Glomerular visceral epithelial cell (primary cell): ENCODE data around the gene AQP3.
A peak's percentile ranks its signal among the peaks of the same experiment; 100 is the strongest.
"Not testable (repeated sequence)": the region's sequence is repeated elsewhere in the genome, so short reads cannot be mapped to it uniquely, and the experiment has no call there.

Experiments used
- DNase-seq: peaks from one replicate; pipeline ENCODE4 v3.0.0-alpha.2; 2016; ENCODE audit errors: extremely low spot score

AQP3 gene

DNA sequence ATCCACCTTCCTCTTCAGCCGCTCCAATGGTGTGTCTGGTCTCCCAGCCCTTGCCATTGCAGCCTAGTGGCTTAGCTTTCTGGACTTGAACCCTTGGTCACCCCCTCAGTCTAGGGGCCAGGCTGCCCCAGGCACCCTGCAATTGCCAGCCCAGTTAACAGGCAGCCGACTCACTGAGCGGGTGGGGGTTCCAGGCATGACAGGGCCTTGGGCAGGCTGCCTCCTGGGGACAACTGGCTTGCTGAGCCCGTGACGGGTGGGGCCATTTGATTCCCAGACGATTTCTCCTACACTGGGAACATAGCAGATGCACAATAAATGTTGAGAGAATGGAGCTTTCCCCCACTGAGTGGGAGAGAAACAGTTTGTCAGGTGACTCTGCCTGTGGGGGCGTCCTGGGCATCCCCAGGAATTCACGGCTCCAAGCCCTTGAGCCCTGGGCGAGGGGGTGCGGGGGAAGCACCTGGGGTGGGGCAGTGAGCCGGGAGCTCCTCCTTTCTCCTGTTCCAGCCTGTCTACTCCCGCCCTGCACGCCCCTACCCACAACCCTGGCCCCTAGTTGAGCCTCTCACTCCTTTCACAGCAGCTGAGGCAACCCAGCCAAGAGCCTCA, 32.4 kb downstream of the AQP3 start:
- no peak for DNase-seq

- no peak for DNase-seq
These were observed 33.1 kb downstream of the AQP3 start for GRCh38 chr9:33414268-33414667.

GRCh38 chr9:33408087-33408486, 39.3 kb downstream of the AQP3 start:
- no peak for DNase-seq

- DNase-seq = no peak
These were observed 40.3 kb downstream of the AQP3 start for GRCh38 chr9:33407061-33407460.

DNA sequence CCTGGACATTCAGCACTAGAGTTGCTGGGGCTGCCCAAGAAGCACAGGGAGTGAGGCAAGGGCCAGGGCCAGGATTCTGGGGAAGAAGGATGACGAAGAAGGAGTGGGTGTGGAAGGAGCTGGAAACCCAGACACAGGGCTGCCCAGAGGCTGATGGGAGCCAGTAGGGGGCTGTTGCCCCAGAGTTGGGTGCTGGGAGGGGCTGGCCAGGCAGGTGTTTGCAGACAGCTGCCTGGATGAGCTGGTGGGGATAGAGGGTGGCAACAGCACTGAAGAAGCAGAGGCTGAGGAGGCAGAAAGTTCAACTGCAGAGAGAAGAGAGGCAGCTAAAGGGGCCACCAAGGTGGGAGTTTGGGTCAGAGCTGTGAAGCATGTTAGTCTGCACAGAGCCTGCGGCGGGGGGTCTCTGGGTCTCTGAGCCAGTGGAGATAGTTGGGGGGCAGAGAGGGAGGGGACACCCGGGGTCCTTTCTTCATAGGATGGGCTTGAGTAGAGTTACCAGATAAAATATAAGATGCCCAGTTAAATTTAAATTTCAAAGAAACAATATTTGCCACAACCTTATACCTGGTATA, 42.5 kb downstream of the AQP3 start:
- no peak for DNase-seq

GRCh38 chr9:33403941-33404787, 43.2 kb downstream of the AQP3 start:
- DNase-seq = no peak

DNA sequence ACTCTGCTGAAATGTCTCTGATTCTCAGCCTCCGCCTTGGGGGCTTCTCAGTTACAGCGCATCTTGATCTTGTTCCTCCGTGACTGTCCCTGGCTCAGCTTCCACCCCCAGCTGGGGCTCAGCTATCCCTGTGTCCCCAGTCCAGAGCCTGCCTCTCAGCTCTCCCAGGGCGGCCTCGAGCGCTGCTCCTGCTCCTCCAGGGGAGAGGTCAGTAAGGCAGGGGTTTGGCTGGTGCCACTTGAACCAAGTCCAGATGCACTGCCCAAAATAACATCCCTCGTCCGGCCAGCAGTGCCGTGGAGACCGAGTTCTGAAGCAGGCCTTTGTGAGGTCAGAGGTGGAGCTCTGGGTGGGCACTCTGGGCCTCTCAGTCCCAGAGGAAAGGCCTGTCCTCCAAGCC, 45.0 kb downstream of the AQP3 start, which contains the start of gene AQP7:
Gene AQP7, minus strand, starts transcription at position 198 of the 400 bp plus-strand sequence. CDS start 1,306 bp downstream, outside the sequence.
- not testable (repeated sequence) for DNase-seq

GRCh38 chr9:33401809-33402208, 45.6 kb downstream of the AQP3 start:
- not testable (repeated sequence) for DNase-seq

GRCh38 chr9:33399047-33399446, 48.3 kb downstream of the AQP3 start:
- DNase-seq = not testable (repeated sequence)

DNA sequence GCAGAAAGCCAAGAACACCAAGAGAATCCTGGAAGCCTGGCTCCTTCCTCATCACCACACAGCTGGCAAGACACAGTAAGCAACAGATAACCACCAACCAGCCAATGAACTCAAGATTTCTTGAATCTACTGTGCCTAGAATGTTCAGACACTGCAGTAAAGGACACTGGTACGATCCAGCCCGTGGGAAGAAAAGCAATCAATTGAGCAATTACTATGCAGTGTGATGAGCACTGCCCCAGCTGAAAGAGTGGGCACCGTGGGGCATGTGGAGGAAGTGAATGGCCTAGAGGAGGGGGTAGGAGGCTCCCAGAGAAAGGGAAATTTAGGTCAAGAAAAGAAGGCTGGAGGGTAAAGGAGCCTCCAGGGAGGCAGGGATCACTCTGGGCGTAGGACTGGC, 49.6 kb downstream of the AQP3 start:
- DNase-seq = not testable (repeated sequence)

GRCh38 chr9:33395159-33395879, 52.1 kb downstream of the AQP3 start:
- peak; percentile 20 for DNase-seq

DNA sequence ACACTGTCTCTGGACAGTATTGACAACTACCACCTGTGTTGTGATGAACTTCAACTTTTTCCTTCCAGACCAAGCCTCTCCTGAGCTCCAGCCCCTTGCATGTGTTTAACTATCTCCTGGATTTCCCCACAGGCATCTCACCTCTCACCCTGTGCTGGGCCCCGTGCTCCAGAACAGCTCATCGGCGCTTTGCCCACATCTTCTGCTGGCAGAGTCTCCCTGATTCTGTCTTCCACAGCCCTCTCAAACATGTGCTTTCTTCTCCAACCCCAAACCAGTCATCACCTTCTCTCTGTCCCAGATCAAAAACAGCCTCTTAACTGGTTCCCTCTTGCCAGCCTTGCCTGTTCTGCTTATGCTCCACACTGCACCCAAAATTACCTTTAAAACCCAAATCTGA, 53.4 kb downstream of the AQP3 start:
- not testable (repeated sequence) for DNase-seq

DNA sequence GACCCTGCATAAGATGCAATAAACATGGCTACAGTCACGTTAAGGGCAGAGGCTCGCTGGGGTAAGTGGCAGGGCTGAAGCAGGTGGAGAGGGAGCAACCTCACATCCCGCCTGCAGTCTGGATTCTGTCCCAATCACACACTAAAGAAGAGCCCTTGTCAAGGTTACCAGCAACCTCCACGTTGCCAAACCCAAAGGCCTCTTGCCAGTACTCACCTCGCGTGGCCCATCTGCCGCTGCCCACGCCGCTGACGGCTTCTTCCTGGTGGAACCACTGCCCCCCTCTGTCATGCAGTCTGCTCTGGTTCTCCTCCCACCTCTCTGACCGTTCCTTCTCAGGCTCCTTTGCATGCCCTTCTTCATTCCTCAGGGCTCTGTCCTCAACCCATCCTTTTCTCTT, 53.8 kb downstream of the AQP3 start:
- DNase-seq = no peak

DNA sequence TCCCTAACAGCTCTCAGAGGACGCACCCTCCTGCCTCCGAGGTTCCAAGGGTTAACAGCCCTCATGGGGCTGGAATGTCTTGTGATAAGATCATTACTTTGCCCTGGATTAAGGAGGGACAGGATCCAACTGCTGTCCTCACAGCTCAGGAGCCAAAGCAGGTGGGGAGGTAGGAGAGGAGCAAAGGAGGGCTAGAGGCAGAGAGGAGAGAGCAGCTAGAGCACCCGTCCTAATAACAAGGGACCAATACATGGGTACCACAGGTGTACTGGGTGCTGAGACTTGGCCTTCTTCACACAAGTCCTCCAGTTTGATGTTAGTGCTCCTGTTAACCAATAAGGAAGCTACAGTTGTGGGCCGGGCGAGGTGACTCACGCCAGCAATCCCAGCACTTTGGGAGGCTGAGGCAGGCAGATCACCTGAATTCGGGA, 54.8 kb downstream of the AQP3 start:
- not testable (repeated sequence) for DNase-seq
